Spleen (tissue), 11 donors: ENCODE data around the gene BRSK2. TPM values are rescaled to one million over a fixed set of nuclear protein-coding genes. Genes with fewer than 3 reads are reported as not detected.

ENCODE experiments used
- DNase-seq: peaks from one replicate; pipeline ENCODE4 v3.0.0-alpha.2; 2020
- H3K27ac ChIP-seq, 8 donors: fragments of 200-600 bp; sonication (generic) in 7 of 8; 1 replicate in 4 of 8; 2 replicates in 4 of 8; pipeline versions ENCODE4 v1.5.0 to v1.8.0; 2016 to 2021; ENCODE audit warnings: inconsistent platforms in 4 of 8, mild to moderate bottlenecking in 4 of 8, moderate library complexity in 1 of 8
- H3K27me3 ChIP-seq, 7 donors: fragments of 200-600 bp; sonication (generic) in 6 of 7; replicated peaks in 1 of 7; 1 replicate in 4 of 7; 2 replicates in 3 of 7; pipeline versions ENCODE4 v1.5.0 to v1.8.0; 2016 to 2021; ENCODE audit warnings: inconsistent platforms in 3 of 7, mild to moderate bottlenecking in 1 of 7
- H3K36me3 ChIP-seq, 6 donors: fragments of 200-600 bp; sonication (generic) in 5 of 6; 1 replicate in 4 of 6; 2 replicates in 2 of 6; pipeline versions ENCODE4 v1.5.0 to v1.8.0; 2016 to 2021; ENCODE audit warnings: inconsistent platforms in 2 of 6
- H3K4me1 ChIP-seq, 6 donors: fragments of 200-600 bp; sonication (generic) in 5 of 6; 1 replicate in 3 of 6; 2 replicates in 3 of 6; pipeline versions ENCODE4 v1.5.0 to v1.8.0; 2016 to 2021; ENCODE audit warnings: inconsistent platforms in 3 of 6
- H3K4me3 ChIP-seq, 8 donors: fragments of 200-600 bp; sonication (generic) in 7 of 8; 1 replicate in 4 of 8; 2 replicates in 4 of 8; pipeline versions ENCODE4 v1.5.0 to v1.8.0; 2016 to 2021; ENCODE audit warnings: inconsistent platforms in 4 of 8, mild to moderate bottlenecking in 4 of 8, moderate library complexity in 2 of 8
- H3K9me3 ChIP-seq, 8 donors: fragments of 200-600 bp; sonication (generic) in 7 of 8; 1 replicate in 4 of 8; 2 replicates in 4 of 8; pipeline versions ENCODE4 v1.5.0 to v1.8.0; 2016 to 2021; ENCODE audit warnings: inconsistent platforms in 4 of 8
- POLR2A ChIP-seq, 3 donors: fragments of 450-650 bp; IDR thresholded peaks; one replicate each; pipeline ENCODE4 v1.5.1; 2017; ENCODE audit warnings: antibody characterized with exemption in 3 of 3, mild to moderate bottlenecking in 1 of 3
- POLR2AphosphoS5 ChIP-seq, 3 donors: sonication (generic); formaldehyde crosslinking; IDR thresholded peaks; one replicate each; pipeline ENCODE4 v1.5.1; 2017; ENCODE audit warnings: antibody characterized with exemption in 3 of 3
- WGBS, 5 donors: extraction: QIAGEN DNeasy Blood & Tissue Kit in 3 of 5; methylation state at CpG; one replicate each; pipeline versions ENCODE4 v1.1.5 to v1.1.7; 2013 to 2018; 5-methylcytosine and 5-hydroxymethylcytosine counted together
- intact Hi-C: fragments of 100-400 bp; cut with DNase I; formaldehyde crosslinking; loops from one replicate; pipeline ENCODE4 v1.15.0; 2023; ENCODE audit warnings: low total_unique reads
- polyA plus RNA-seq, 3 donors: library from polyadenylated mRNA; stranded (reverse); fragments of 200-250 nt; gene quantifications; one replicate each; pipeline ENCODE4 v1.2.1, GENCODE V29; 2013
- total RNA-seq, 7 donors: library from RNA; depleted of rRNA in 3 of 7; stranded (reverse); fragments of >200 nt in 3 of 7; fragmentation: NEBNext Ultra II Directional in 4 of 7; extraction: Animal tissue kit (Norgen Biotek cat#: 25700) in 4 of 7; gene quantifications; one replicate each; pipeline versions ENCODE4 v1.1.0 to v1.2.1, GENCODE V29; 2016 to 2021
- TF ChIP-seq, protein P1 (sequence below), 11 experiments: fragments of 200-600 bp in 7 of 11; fragments of 450-650 bp in 4 of 11; sonication (generic) in 4 of 11; IDR thresholded peaks in 8 of 11; conservative IDR thresholded peaks in 3 of 11; 1 replicate in 7 of 11; 2 replicates in 4 of 11; pipeline versions ENCODE4 v1.4.0 to v1.8.0; 2016 to 2021; ENCODE audit warnings: antibody characterized with exemption in 11 of 11, inconsistent platforms in 4 of 11, mild to moderate bottlenecking in 1 of 11
- donor health status: healthy with polysubstance abuse.
- donor health status: DM: no; HTN: no; CAD: no; lungs with moderate emphysema.
- donor health status: DM: no; HTN: no; CAD: no.
- donor health status: Bipolar disorder and iron deficiency.
- donor health status: healthy.
- donor health status: DM: no; HTN: no; CAD: no.
- donor health status: DM: yes; HTN: yes; CAD: no.

BRSK2 gene
- total and polyA plus RNA-seq, 10 donors, result 0.17 to 1.5 (median 0.42) TPM

DNA sequence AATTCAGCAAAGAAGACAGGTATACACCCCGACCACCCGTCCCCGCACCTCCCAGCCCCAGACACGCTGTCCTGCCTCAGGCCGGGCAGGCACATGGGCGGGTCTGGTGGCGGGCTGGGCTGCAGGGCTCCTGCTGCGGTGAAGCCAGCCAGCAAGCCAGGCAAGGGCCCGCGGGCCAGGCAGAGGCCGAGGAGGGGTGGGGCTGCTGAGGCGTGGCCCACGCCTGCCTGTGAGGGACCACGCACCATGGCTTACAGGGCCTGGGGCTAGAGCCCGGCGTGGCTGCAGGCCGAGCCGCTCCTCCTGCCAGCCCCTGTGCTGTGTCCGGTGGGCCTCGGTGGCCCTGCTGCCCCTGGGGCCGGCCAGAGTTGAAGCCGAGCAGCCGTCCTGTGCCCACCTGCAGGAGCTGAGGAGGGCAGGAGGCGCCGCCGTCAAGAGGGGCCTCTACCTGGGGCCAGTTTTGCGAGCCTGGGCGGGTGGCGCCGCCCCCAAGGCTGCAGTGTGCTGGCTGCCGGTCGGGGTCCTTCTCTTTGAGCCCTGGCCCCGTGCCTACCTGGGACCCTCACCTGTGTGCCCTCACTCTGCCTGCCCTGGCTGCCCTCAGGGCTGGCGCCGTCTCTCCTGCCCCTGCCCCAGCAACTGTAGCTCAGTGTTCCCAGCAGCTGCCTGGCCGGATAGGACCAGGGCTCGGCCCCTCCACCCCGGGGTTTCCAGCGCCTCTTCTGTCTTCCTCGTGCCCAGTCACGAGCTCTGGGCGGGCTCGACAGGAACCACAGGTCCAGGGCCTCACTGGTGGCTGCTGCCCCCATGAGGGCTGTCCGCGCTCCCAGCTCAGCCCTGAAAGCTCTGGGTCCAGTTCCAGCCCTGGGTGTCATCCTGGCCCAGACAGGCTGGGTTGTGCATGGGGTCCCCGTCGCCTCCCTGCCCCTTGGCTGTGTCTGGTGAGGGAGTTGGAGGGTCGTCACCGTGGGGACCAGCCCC, 58.4 kb downstream of the BRSK2 start:
- TF ChIP-seq, protein P1, sequence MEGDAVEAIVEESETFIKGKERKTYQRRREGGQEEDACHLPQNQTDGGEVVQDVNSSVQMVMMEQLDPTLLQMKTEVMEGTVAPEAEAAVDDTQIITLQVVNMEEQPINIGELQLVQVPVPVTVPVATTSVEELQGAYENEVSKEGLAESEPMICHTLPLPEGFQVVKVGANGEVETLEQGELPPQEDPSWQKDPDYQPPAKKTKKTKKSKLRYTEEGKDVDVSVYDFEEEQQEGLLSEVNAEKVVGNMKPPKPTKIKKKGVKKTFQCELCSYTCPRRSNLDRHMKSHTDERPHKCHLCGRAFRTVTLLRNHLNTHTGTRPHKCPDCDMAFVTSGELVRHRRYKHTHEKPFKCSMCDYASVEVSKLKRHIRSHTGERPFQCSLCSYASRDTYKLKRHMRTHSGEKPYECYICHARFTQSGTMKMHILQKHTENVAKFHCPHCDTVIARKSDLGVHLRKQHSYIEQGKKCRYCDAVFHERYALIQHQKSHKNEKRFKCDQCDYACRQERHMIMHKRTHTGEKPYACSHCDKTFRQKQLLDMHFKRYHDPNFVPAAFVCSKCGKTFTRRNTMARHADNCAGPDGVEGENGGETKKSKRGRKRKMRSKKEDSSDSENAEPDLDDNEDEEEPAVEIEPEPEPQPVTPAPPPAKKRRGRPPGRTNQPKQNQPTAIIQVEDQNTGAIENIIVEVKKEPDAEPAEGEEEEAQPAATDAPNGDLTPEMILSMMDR (IDR thresholded peaks at IDR 0.05 in 8 of 11, conservative IDR thresholded peaks at IDR 0.05 in 3 of 11), result no peak
- TF ChIP-seq POLR2A (IDR thresholded peaks at IDR 0.05), result no peak
- TF ChIP-seq POLR2AphosphoS5 (IDR thresholded peaks at IDR 0.05), result no peak
- Histone ChIP-seq H3K36me3 (no peaks in the 10 kb centered on the region), H3K4me3 (no peak overlapping the region), H3K27ac (no peak overlapping the region), H3K9me3 (no peaks in the 10 kb centered on the region), H3K27me3 (peaks cover 0 to 100% (median 30%) of the 10 kb centered on the region in 7 donors), H3K4me1 (peaks cover 2 to 26% (median 8%) of the 10 kb centered on the region in 6 donors)
- WGBS, 5 donors, result 74 to 92% (median 85%) methylated on average over 6 to 49 of the region's 49 CpGs
- no peak for DNase-seq
- intact Hi-C loops, result no loop called here

DNA sequence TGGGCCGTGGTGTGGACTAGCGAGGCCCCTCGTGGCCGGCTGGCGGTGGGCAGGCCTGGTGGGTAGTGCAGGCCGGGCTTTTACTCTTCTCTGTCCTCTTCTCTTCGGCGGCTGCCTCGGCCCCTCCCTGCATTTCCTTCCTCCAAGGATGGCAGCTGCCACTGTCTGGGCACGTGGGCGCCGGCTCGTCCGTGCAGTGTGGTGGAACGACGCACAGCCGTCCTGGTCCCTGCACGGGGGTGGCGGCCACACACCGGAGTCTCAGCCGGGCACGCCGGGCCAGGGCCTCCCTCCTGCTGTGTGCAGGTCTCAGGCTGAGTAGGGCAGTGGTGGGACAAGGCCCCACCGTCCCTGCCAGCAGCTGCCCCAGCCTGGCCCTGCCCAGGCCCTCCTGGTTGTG, 59.1 kb downstream of the BRSK2 start:
- no peak for DNase-seq
- H3K36me3 ChIP-seq, result no peaks in the 10 kb centered on the region
- peaks cover 0 to 100% (median 30%) of the 10 kb centered on the region in 7 donors for H3K27me3 ChIP-seq
- H3K27ac ChIP-seq, result no peak overlapping the region
- WGBS, 5 donors, result 27 to 45% (median 39%) methylated on average over 8 to 24 of the region's 24 CpGs
- peaks cover 5 to 33% (median 13%) of the 10 kb centered on the region in 6 donors for H3K4me1 ChIP-seq
- no peak for TF ChIP-seq POLR2A (IDR thresholded peaks at IDR 0.05)
- TF ChIP-seq POLR2AphosphoS5 (IDR thresholded peaks at IDR 0.05), result no peak
- TF ChIP-seq, protein P1 (IDR thresholded peaks at IDR 0.05 in 8 of 11, conservative IDR thresholded peaks at IDR 0.05 in 3 of 11), result no peak
- H3K4me3 ChIP-seq, result no peak overlapping the region
- intact Hi-C loops, result no loop called here
- no peaks in the 10 kb centered on the region for H3K9me3 ChIP-seq

DNA sequence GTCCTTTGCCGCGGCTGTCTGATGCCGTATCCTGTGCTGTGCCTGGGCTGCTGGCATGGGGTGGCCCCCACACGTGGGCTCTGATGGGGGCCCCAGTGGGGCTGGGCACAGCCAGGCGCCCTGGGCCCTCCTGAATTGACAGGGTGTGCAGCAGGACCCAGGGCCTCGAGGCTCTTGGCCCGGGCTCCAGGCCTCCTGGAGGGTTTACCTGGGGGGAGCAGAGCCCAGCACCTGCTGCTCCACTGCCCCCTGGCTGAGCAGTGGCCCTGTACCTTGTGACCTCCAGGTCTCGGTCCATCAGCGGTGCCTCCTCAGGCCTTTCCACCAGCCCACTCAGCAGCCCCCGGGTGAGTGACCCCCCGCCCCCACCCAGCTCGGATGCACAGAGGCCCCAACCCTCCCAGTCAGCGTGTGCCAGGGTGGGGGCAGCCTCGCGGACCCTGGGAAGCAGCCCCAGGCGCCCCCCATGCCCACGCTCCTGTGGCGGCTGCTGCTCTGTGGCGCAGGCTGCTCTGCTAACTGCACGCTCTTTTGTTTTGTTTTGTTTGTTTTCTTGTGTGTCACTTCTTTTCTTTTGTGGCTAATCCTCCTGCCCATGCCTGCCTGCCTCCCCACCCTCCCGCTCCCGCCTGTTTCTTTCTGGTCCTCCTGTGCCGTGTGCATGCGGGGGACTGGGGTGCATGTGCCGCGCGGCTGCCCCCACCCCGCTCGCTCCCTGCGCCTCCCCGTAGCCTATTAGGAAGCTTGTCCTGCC, 59.9 kb downstream of the BRSK2 start:
- TF ChIP-seq POLR2AphosphoS5 (IDR thresholded peaks at IDR 0.05), result no peak
- no peak for TF ChIP-seq POLR2A (IDR thresholded peaks at IDR 0.05)
- TF ChIP-seq, protein P1 (IDR thresholded peaks at IDR 0.05 in 8 of 11, conservative IDR thresholded peaks at IDR 0.05 in 3 of 11), result no peak
- Histone ChIP-seq H3K27me3 (peaks cover 0 to 92% (median 30%) of the 10 kb centered on the region in 7 donors), H3K4me1 (peaks cover 5 to 33% (median 13%) of the 10 kb centered on the region in 6 donors), H3K36me3 (no peaks in the 10 kb centered on the region), H3K27ac (no peak overlapping the region), H3K4me3 (no peak overlapping the region), H3K9me3 (no peaks in the 10 kb centered on the region)
- WGBS, 5 donors, result 75 to 83% (median 80%) methylated on average over 22 to 31 of the region's 31 CpGs
- no peak for DNase-seq
- intact Hi-C loops, result no loop called here
